ENCODE results near the gene FFAR3.

FFAR3 gene

DNA sequence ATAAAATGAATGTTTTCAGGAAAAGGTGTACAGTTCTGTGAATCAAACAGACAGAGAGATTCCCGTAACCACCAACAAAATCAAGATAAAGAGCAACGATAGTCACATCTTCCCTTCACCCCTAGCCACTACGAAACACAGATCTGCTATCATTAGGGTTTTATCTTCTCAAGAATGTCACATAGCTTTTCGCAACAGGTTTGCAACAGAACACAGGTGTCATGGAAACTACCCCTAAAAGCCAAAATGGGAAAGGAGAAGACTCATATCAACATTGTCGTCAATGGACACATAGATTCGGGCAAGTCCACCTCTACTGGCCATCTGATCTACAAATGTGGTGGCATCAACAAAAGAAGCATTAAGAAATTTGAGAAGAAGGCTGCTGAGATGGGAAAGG, 23.7 kb downstream of the FFAR3 start:
- Histone ChIP-seq H3K4me3 (ENCODE audit: insufficient read depth in 1 of 2, low read depth in 1 of 2, low read length in 2 of 2) (no peak overlapping the region), H3K4me1 (ENCODE audit: control insufficient read depth, insufficient read depth, low read depth, low read length) (no peaks in the 10 kb centered on the region), H2BK15ac (ENCODE audit: low read depth, poor library complexity, severe bottlenecking) (no peak overlapping the region), H3K4ac (ENCODE audit: low read depth in 1 of 2, low read length in 2 of 2) (no peak overlapping the region), H3K9ac (ENCODE audit: low read length) (no peak overlapping the region), H3K4me2 (ENCODE audit: low read length, poor library complexity, severe bottlenecking) (no peak overlapping the region), H2AK5ac (ENCODE audit: low read length, severe bottlenecking) (no peak overlapping the region), H3K23ac (ENCODE audit: low read length in 2 of 2) (no peak overlapping the region), H3K79me1 (replicated peaks; ENCODE audit: low read length, poor library complexity, severe bottlenecking) (no peaks in the 10 kb centered on the region), H2AFZ (ENCODE audit: low read depth, low read length) (no peak overlapping the region), H3K27ac (ENCODE audit: low read length, poor library complexity, severe bottlenecking) (no peak overlapping the region), H3K27me3 (ENCODE audit: control insufficient read depth in 1 of 2, insufficient read depth in 1 of 2, low read length in 2 of 2) (peaks cover 0 to 17% of the 10 kb centered on the region in 2 experiments), H2BK12ac (ENCODE audit: low read length in 2 of 2) (no peak overlapping the region), H3K18ac (ENCODE audit: low read depth in 1 of 2, low read length in 2 of 2) (no peak overlapping the region), H2BK5ac (ENCODE audit: low read depth, low read length, poor library complexity, severe bottlenecking) (no peak overlapping the region), H3K14ac (ENCODE audit: low read length in 2 of 2) (no peak overlapping the region), H3K36me3 (ENCODE audit: control insufficient read depth in 1 of 2, insufficient read depth in 2 of 2, low read depth in 1 of 2, low read length in 2 of 2) (no peaks in the 10 kb centered on the region), H3K9me3 (ENCODE audit: control insufficient read depth, low read length) (peaks cover 13% of the 10 kb centered on the region), H4K8ac (ENCODE audit: low read length) (no peak overlapping the region), H4K91ac (ENCODE audit: low read length) (no peak overlapping the region), H2BK120ac (ENCODE audit: low read depth, low read length) (no peak overlapping the region)
- no peak for DNase-seq
- WGBS = 81% methylated on average over 6 of the region's 6 CpGs

DNA sequence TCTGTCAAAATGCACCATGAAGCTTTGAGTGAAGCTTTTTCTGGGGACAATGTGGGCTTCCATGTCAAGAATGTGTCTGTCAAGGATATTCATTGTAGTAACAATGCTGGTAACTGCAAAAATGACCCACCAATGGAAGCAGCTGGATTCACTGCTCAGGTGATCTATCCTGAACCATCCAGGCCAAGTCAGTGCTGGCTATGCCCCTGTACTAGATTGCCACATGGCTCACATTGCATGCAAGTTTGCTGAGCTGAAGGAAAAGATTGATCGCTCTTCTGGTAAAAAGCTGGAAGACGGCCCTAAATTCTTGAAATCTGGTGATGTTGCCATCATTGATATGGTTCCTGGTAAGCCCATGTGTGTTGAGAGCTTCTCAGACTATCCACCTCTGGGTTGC, 25.3 kb downstream of the FFAR3 start:
- WGBS = 84% methylated on average over 2 of the region's 2 CpGs
- H2BK5ac ChIP-seq (ENCODE audit: low read depth, low read length, poor library complexity, severe bottlenecking) = no peak overlapping the region
- no peaks in the 10 kb centered on the region for H3K79me1 ChIP-seq (replicated peaks; ENCODE audit: low read length, poor library complexity, severe bottlenecking)
- H2AK5ac ChIP-seq (ENCODE audit: low read length, severe bottlenecking) = no peak overlapping the region
- no peak overlapping the region for H3K14ac ChIP-seq (ENCODE audit: low read length in 2 of 2)
- no peaks in the 10 kb centered on the region for H3K36me3 ChIP-seq (ENCODE audit: control insufficient read depth in 1 of 2, insufficient read depth in 2 of 2, low read depth in 1 of 2, low read length in 2 of 2)
- no peak overlapping the region for H3K27ac ChIP-seq (ENCODE audit: low read length, poor library complexity, severe bottlenecking)
- no peak overlapping the region for H2BK12ac ChIP-seq (ENCODE audit: low read length in 2 of 2)
- no peak overlapping the region for H2BK15ac ChIP-seq (ENCODE audit: low read depth, poor library complexity, severe bottlenecking)
- no peak overlapping the region for H3K18ac ChIP-seq (ENCODE audit: low read depth in 1 of 2, low read length in 2 of 2)
- no peak overlapping the region for H3K4me3 ChIP-seq (ENCODE audit: insufficient read depth in 1 of 2, low read depth in 1 of 2, low read length in 2 of 2)
- no peak overlapping the region for H3K4me2 ChIP-seq (ENCODE audit: low read length, poor library complexity, severe bottlenecking)
- no peaks in the 10 kb centered on the region for H3K4me1 ChIP-seq (ENCODE audit: control insufficient read depth, insufficient read depth, low read depth, low read length)
- no peak overlapping the region for H4K91ac ChIP-seq (ENCODE audit: low read length)
- no peak overlapping the region for H2BK120ac ChIP-seq (ENCODE audit: low read depth, low read length)
- no peak overlapping the region for H2AFZ ChIP-seq (ENCODE audit: low read depth, low read length)
- H3K9me3 ChIP-seq (ENCODE audit: control insufficient read depth, low read length) = peaks cover 13% of the 10 kb centered on the region
- DNase-seq = no peak
- H3K4ac ChIP-seq (ENCODE audit: low read depth in 1 of 2, low read length in 2 of 2) = no peak overlapping the region
- peaks cover 0 to 17% of the 10 kb centered on the region in 2 experiments for H3K27me3 ChIP-seq (ENCODE audit: control insufficient read depth in 1 of 2, insufficient read depth in 1 of 2, low read length in 2 of 2)
- H3K23ac ChIP-seq (ENCODE audit: low read length in 2 of 2) = no peak overlapping the region
- H4K8ac ChIP-seq (ENCODE audit: low read length) = no peak overlapping the region
- no peak overlapping the region for H3K9ac ChIP-seq (ENCODE audit: low read length)

DNA sequence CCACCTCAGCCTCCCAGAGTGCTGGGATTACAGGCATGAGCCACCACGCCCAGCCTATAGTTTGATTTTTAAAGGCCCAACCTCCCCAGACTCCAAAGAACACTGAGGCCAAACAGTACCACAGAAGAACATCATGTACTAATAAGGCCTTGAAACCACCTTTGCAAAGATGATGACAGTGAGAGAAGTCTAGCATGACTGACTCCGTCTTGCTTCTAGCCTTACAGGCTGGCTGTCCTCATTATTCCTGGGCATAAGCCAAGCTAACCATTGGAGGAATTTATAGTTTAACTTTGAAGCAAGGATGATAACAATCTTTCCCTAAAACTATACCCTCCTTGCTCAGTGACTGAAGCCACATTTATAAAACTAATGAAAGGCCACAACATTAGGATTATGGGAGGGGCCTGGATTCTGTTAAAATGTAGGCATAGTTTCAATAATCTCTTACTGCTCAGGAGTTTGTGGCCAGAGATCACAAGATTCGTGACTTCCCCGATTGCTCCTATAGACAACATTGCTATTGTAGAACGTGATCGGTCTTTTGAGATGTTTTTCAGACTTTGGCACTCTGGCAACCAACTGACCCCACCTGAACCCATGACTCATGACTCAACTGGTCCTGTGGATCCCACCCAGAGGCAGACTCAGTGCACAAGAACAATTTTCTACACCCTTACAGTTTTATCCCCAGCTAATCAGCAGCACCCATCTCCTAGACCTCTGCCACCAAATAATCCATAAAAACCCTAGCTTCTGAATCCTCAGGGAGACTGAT, 30.2 kb downstream of the FFAR3 start:
- Histone ChIP-seq H2BK5ac (ENCODE audit: low read depth, low read length, poor library complexity, severe bottlenecking) (no peak overlapping the region), H3K23ac (ENCODE audit: low read length in 2 of 2) (no peak overlapping the region), H3K18ac (ENCODE audit: low read depth in 1 of 2, low read length in 2 of 2) (no peak overlapping the region), H2BK120ac (ENCODE audit: low read depth, low read length) (no peak overlapping the region), H3K14ac (ENCODE audit: low read length in 2 of 2) (no peak overlapping the region), H2BK15ac (ENCODE audit: low read depth, poor library complexity, severe bottlenecking) (no peak overlapping the region), H3K9ac (ENCODE audit: low read length) (peak overlapping the region; percentile 63), H2BK12ac (ENCODE audit: low read length in 2 of 2) (no peak overlapping the region), H4K91ac (ENCODE audit: low read length) (no peak overlapping the region), H3K4ac (ENCODE audit: low read depth in 1 of 2, low read length in 2 of 2) (no peak overlapping the region), H3K9me3 (ENCODE audit: control insufficient read depth, low read length) (peaks cover 6% of the 10 kb centered on the region), H3K4me2 (ENCODE audit: low read length, poor library complexity, severe bottlenecking) (no peak overlapping the region), H3K79me1 (replicated peaks; ENCODE audit: low read length, poor library complexity, severe bottlenecking) (no peaks in the 10 kb centered on the region), H3K27ac (ENCODE audit: low read length, poor library complexity, severe bottlenecking) (no peak overlapping the region), H3K4me3 (ENCODE audit: insufficient read depth in 1 of 2, low read depth in 1 of 2, low read length in 2 of 2) (no peak overlapping the region), H3K4me1 (ENCODE audit: control insufficient read depth, insufficient read depth, low read depth, low read length) (no peaks in the 10 kb centered on the region), H4K8ac (ENCODE audit: low read length) (no peak overlapping the region), H3K36me3 (ENCODE audit: control insufficient read depth in 1 of 2, insufficient read depth in 2 of 2, low read depth in 1 of 2, low read length in 2 of 2) (no peaks in the 10 kb centered on the region), H2AK5ac (ENCODE audit: low read length, severe bottlenecking) (no peak overlapping the region), H2AFZ (ENCODE audit: low read depth, low read length) (no peak overlapping the region), H3K27me3 (ENCODE audit: control insufficient read depth in 1 of 2, insufficient read depth in 1 of 2, low read length in 2 of 2) (no peaks in the 10 kb centered on the region)
- 85% methylated on average over 6 of the region's 6 CpGs for WGBS
- no peak for DNase-seq

DNA sequence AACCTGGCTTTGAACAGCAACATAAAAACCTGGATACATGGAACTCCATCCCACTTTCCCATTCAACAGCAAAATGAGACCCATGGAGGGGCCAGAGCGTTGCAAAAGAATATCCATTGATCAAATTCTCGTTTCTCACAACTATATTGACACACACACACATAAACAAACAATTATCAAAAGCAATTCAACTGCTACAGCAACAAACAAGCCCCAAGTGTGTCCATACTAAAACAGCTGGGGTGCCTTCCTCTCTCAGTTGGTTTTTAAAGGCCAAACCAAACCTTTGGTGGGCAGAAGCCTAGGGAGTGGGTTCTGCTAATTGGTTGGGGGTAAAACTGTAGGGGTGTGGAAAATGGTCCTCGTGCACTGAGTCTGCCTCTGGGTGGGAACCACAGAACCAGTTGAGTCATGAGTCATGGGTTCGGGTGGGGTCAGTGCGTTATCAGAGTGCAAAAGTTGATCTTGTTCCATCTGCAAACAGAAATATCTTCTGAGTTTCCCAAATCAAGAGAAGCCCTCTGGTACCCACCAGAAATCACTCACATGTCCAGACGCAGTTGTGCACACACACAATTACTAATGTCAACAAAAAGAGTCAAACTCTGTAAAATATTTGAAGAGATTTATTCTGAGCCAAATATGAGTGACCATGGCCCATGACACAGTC, 31.1 kb downstream of the FFAR3 start:
- Histone ChIP-seq H2AK5ac (ENCODE audit: low read length, severe bottlenecking) (no peak overlapping the region), H4K91ac (ENCODE audit: low read length) (no peak overlapping the region), H2BK12ac (ENCODE audit: low read length in 2 of 2) (no peak overlapping the region), H3K9me3 (ENCODE audit: control insufficient read depth, low read length) (peaks cover 3% of the 10 kb centered on the region), H2BK5ac (ENCODE audit: low read depth, low read length, poor library complexity, severe bottlenecking) (no peak overlapping the region), H3K4me1 (ENCODE audit: control insufficient read depth, insufficient read depth, low read depth, low read length) (no peaks in the 10 kb centered on the region), H3K4me2 (ENCODE audit: low read length, poor library complexity, severe bottlenecking) (no peak overlapping the region), H2BK15ac (ENCODE audit: low read depth, poor library complexity, severe bottlenecking) (no peak overlapping the region), H3K18ac (ENCODE audit: low read depth in 1 of 2, low read length in 2 of 2) (no peak overlapping the region), H3K4me3 (ENCODE audit: insufficient read depth in 1 of 2, low read depth in 1 of 2, low read length in 2 of 2) (no peak overlapping the region), H2AFZ (ENCODE audit: low read depth, low read length) (no peak overlapping the region), H2BK120ac (ENCODE audit: low read depth, low read length) (no peak overlapping the region), H3K36me3 (ENCODE audit: control insufficient read depth in 1 of 2, insufficient read depth in 2 of 2, low read depth in 1 of 2, low read length in 2 of 2) (no peaks in the 10 kb centered on the region), H3K27ac (ENCODE audit: low read length, poor library complexity, severe bottlenecking) (no peak overlapping the region), H3K14ac (ENCODE audit: low read length in 2 of 2) (no peak overlapping the region), H3K79me1 (replicated peaks; ENCODE audit: low read length, poor library complexity, severe bottlenecking) (no peaks in the 10 kb centered on the region), H3K27me3 (ENCODE audit: control insufficient read depth in 1 of 2, insufficient read depth in 1 of 2, low read length in 2 of 2) (no peaks in the 10 kb centered on the region), H3K23ac (ENCODE audit: low read length in 2 of 2) (no peak overlapping the region), H4K8ac (ENCODE audit: low read length) (no peak overlapping the region), H3K9ac (ENCODE audit: low read length) (peak overlapping the region; percentile 63), H3K4ac (ENCODE audit: low read depth in 1 of 2, low read length in 2 of 2) (no peak overlapping the region)
- DNase-seq = no peak
- WGBS = 45% methylated on average over 6 of the region's 6 CpGs

Measured in mesenchymal stem cell (in vitro differentiated cells and primary cell).